ENCODE results near the gene USP3.

USP3 gene

DNA sequence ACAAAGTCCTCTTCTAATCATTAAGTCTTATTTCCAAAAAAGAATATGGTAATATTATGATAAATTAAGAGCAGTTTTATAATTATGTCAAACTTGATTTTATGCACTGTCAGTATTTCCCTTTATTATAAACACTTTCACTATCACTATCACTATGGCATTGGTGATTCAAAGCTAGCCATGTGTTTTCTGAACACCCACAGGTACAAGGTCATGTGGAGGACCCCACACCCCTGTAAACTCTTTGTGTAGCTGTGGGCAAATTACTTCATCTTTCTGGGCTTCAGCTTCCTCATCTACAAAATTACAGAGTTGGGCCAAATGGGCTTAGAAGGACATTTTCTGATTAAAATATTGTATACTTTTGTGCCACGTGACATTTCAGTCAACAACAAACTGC, 134.4 kb downstream of the USP3 start:
- Histone ChIP-seq H3K9ac (ENCODE audit: low read depth, low read length) (no peak overlapping the region), H3K4me1 (ENCODE audit: control insufficient read depth, insufficient read depth, low read length) (no peaks in the 10 kb centered on the region), H3K27me3 (ENCODE audit: control insufficient read depth, insufficient read depth, low read length) (no peaks in the 10 kb centered on the region), H3K36me3 (ENCODE audit: control insufficient read depth, insufficient read depth, low read length) (peaks cover 2% of the 10 kb centered on the region), H3K4me3 (ENCODE audit: low read depth, low read length) (no peak overlapping the region), H3K9me3 (ENCODE audit: control insufficient read depth, insufficient read depth, low read length) (no peaks in the 10 kb centered on the region)

- no peaks in the 10 kb centered on the region for H3K9me3 ChIP-seq (ENCODE audit: control insufficient read depth, insufficient read depth, low read length)
- peaks cover 2% of the 10 kb centered on the region for H3K36me3 ChIP-seq (ENCODE audit: control insufficient read depth, insufficient read depth, low read length)
- no peak overlapping the region for H3K9ac ChIP-seq (ENCODE audit: low read depth, low read length)
- H3K4me1 ChIP-seq (ENCODE audit: control insufficient read depth, insufficient read depth, low read length): no peaks in the 10 kb centered on the region
- no peaks in the 10 kb centered on the region for H3K27me3 ChIP-seq (ENCODE audit: control insufficient read depth, insufficient read depth, low read length)
- no peak overlapping the region for H3K4me3 ChIP-seq (ENCODE audit: low read depth, low read length)
Observed at GRCh38 chr15:63640146-63640545, 135.8 kb downstream of the USP3 start.

Data from iPS-15b (cell line).